Uterus (tissue), 2 donors: ENCODE measurements around the gene LPP.

Experiments
- CTCF ChIP-seq, 4 experiments: fragments of 200-600 bp in 2 of 4; fragments of 450-650 bp in 2 of 4; sonication (generic) in 2 of 4; IDR thresholded peaks; one replicate each; pipeline ENCODE4 v1.5.1; 2016 to 2019; ENCODE audit warnings: antibody characterized with exemption in 4 of 4, mild to moderate bottlenecking in 2 of 4, moderate library complexity in 1 of 4
- POLR2A ChIP-seq, 2 donors: fragments of 450-650 bp; IDR thresholded peaks; one replicate each; pipeline ENCODE4 v1.6.1; 2016; ENCODE audit warnings: antibody characterized with exemption in 2 of 2, mild to moderate bottlenecking in 1 of 2, moderate library complexity in 1 of 2

DNA sequence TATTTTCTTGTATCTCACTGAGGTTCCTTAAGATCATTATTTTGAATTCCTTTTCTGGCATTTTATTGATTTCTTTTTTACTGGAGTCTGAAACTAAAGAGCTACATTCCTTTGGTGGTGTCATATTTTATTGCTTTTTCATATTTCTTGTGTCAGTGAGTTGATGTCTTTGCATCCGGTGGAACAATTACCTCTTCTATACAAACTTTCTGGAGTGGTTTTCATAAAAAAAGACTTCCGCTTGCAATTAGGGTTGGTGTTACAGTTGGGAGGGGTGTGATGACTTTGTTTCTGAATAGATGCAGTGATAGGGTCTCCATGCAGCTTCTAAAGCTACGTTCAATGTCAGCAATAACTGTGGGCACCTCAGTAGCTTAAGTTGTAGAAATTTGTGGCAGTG lies 181.7 kb downstream of the LPP start:
- TF ChIP-seq CTCF (IDR thresholded peaks at IDR 0.05) (no peak), POLR2A (IDR thresholded peaks at IDR 0.05) (no peak)
